Stimulated activated naive CD8-positive, alpha-beta T cell treated with anti-CD3 and anti-CD28 coated beads, Interleukin-15, Interleukin-2, amounts not matched to agents 100 U/mL and 50 U/mL, for 24 hours (primary cell): ENCODE results near the gene OPRM1.

Experiments
- ATAC-seq: fragments of 150-1000 bp; cut with Tn5 transposase; one replicate; pipeline ENCODE4 v1.10.0; 2021
- DNase-seq: peaks from one replicate; pipeline ENCODE4 v3.0.0; 2021

Gene OPRM1

GRCh38 chr6:154080461-154081189 lies 41.6 kb downstream of the OPRM1 start:
- ATAC-seq (no peak), DNase-seq (no peak)

DNA sequence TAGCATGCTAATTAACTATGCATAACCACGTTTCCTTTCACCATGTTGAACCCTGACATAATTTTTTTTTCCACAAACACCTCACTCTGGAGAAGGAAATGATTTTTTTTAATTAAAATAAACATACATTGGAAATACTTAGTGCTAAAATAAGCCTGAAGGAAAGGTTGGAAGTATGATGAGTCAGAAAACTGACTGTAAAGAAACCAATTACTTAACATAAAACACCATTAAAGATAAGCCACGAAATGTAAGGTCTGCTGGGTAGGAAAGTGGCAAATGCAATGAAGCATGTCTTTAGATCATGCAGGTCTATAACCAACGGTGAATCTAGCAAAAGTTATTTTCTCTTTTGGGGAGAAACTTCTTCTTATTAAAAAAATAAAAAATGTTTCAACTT lies 47.5 kb downstream of the OPRM1 start:
- no peak for DNase-seq
- no peak for ATAC-seq

- no peak for DNase-seq
- no peak for ATAC-seq
Measured at GRCh38 chr6:154092326-154092962, 53.4 kb downstream of the OPRM1 start.

DNA sequence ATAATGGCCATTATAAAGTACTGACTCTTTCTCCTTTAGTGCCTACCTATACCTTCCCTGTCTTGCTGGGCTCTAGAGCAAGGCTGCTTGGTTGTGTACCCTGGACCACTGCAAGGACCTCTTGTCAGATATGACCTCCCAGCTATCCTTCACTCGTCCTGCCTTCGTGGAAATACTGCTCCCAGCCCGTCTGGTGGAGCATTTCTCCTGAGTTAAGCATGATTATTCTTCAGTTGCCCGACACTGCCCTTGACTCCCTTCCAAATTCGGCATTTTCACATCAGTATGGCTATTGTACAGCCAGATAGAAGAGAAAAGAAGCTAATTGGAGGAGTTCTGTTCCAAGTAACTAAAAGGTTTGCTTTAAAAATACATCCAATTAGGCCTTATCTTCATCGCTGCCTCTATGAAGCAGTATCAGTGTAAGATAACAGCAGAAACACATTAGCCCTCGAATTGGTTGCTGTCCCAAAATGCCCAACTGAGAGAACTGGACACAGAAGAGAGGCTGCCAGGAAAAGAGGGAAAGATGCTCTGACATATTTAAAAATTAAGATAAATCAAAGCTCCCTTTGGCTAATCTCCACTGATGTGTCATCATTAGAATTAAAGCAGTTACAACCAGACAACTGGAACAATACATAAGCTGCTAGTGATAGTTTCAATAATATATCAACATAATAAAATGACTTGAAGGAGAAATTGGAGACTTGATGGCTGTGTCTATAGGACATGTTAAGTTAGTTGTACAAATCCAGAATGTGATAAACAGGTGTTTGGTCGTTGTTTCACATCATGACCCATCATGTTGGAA lies 54.4 kb downstream of the OPRM1 start:
- no peak for ATAC-seq

DNA sequence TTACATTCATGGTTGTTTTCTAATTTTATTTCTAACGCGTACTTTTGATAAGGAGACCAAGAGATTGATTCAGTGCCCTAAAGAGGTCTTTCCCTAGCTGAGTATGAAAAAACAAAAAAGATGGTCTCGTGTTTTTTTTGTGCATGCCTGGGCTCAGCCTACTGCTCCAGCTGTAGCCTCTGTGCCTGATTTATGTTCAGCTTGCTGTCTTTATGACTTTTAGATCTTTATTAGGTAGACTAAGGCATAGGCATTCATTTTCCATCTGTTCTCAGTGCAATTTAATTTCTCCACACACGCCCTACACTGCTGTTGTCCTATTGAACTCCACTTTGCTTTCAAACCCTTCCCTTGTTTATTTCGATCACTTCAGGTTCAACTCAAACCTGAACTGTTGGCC lies 56.5 kb downstream of the OPRM1 start:
- DNase-seq: no peak
- ATAC-seq: no peak

More for the DNA sequence above, 54.4 kb downstream of the OPRM1 start:
- DNase-seq: no peak

- DNase-seq: no peak
- ATAC-seq: no peak
Measured at GRCh38 chr6:154096316-154096715, 57.3 kb downstream of the OPRM1 start.

DNA sequence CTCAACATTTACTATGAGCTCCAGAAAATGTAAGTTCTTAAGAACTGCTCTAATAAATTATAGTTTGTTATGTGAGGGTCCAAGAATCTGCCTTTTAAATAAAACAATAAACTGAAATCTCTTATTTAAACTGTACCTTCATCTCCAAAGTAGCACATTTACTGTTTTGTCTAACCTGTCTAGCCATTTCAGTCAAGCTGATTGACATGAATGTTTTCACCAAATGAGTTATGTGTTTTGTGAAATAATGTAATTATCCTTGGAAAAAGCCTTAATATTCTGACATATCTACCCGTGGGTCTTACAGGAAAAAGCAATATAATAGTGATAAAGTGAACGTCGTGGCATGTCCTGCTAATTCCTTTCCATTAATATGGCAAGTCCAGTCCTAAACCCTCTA lies 57.8 kb downstream of the OPRM1 start:
- ATAC-seq: no peak
- no peak for DNase-seq

DNA sequence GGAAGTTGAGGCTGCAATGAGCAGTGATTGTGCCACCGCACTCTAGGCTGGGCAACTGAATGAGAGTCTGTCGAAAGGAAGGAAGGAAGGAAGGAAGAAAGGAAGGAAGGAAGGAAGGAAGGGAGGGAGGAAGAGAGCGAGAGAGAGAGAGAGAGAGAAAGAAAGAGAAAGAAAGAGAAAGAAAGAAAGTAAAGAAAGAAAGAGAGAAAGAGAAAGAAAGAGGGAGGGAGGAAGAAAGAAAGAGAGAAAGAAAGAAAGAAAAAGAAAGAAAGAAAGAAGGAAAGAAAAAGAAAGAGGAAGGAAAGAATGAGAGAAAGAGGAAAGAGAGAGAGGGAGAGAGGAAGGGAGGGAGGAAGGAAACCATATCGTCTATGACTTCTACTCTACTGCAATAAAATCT lies 60.2 kb downstream of the OPRM1 start:
- DNase-seq: no peak
- no peak for ATAC-seq

GRCh38 chr6:154106251-154106650 lies 67.2 kb downstream of the OPRM1 start:
- DNase-seq (no peak), ATAC-seq (no peak)

DNA sequence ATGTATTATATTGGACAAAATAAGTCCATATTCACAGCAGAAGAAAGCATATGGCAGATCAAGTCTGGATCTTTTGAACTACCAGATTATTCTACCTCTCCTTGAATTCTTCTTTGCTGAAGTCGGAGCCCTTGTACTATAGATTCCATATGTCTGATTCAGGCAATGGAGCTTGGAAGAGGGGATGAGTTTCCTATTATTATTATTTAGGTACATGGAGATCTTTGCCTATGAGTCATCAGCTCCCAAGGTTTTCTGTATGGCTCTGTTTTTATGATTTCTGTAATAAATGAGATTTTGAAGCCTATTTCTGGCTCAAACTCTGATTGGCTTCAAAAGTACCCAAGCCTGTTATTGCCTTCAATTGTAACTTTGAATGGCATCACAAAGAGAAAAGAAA lies 72.0 kb downstream of the OPRM1 start:
- no peak for ATAC-seq

DNA sequence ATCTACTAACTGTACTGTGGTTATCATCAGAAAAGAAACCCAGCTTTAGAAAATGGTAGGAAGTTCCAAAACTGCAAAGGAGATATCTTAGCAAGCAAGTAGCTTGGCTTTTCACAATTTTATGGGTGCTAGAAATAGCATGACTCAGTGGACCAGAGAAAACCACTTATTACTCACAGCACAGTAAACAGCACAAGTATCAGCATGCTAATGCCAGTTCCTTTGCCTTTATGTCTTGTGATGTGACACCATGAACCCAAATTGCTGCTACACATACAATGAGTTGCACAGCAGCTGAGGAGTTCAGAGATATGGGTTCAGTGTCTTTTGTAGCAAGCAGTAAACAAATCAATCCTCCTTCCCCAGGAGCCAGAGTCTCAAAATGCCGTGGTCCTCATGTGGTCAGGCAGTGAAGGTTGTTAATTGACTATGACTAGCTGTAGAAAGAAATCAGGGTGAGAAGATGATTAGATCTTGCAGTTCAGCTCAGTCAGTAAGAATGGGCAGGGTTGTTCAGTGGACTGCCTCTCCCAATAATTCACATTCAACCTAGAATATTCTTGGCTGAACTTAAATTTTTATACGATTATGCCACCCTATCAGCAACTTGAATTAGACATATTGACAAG lies 73.3 kb downstream of the OPRM1 start:
- ATAC-seq: no peak
- no peak for DNase-seq

More for the DNA sequence above, 72.0 kb downstream of the OPRM1 start:
- no peak for DNase-seq

DNA sequence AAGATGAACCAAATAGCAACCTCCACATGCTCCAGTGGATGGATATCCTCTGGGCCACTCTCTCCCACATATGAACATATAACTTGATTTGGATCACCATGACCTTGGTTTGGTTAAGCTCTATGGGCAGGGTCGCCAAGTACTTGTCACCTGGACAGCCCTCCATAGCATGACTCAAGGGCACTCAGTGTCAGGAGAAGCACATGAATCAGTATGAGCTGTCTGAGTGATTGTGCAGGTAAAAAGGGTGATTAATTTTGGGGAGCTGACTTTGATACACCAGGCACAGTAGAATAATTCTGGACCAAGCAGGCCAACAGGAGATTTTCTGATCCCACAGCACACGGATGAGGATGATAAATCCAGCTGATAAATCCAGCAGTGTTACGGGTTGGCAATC lies 74.4 kb downstream of the OPRM1 start:
- ATAC-seq (no peak), DNase-seq (no peak)

DNA sequence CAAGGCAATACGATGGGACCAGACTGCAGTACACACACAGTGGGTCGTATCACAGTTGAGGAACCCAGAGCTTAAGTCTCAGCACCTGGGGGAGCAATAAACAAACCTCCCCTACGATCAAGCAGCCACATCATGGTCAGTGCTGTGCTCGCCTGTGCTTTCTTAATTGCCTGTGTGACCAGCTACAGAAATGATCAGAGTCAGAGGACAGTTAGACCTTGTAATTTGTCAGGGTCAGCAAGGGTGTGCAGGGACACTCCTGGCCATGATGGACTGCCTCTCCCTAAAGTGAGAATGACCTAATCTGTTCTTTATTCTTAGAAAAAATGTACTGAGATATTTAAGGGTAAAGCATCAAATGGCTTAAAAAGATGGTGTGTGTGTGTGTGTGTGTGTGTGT lies 78.4 kb downstream of the OPRM1 start:
- DNase-seq: no peak
- no peak for ATAC-seq

- no peak for ATAC-seq
- DNase-seq: no peak
Measured at GRCh38 chr6:154122195-154122925, 83.3 kb downstream of the OPRM1 start.

GRCh38 chr6:154123155-154123956 lies 84.3 kb downstream of the OPRM1 start:
- ATAC-seq (no peak), DNase-seq (no peak)

GRCh38 chr6:154125421-154125820 lies 86.4 kb downstream of the OPRM1 start:
- DNase-seq (no peak), ATAC-seq (no peak)

GRCh38 chr6:154127657-154128056 lies 88.6 kb downstream of the OPRM1 start:
- no peak for ATAC-seq

GRCh38 chr6:154134471-154135147 lies 95.6 kb downstream of the OPRM1 start:
- DNase-seq: no peak
- no peak for ATAC-seq

More at GRCh38 chr6:154127657-154128056, 88.6 kb downstream of the OPRM1 start:
- no peak for DNase-seq

GRCh38 chr6:154138793-154139192 lies 99.8 kb downstream of the OPRM1 start:
- DNase-seq: no peak
- ATAC-seq: no peak

- DNase-seq (no peak), ATAC-seq (no peak)
Measured at GRCh38 chr6:154139892-154140291, 100.9 kb downstream of the OPRM1 start.

DNA sequence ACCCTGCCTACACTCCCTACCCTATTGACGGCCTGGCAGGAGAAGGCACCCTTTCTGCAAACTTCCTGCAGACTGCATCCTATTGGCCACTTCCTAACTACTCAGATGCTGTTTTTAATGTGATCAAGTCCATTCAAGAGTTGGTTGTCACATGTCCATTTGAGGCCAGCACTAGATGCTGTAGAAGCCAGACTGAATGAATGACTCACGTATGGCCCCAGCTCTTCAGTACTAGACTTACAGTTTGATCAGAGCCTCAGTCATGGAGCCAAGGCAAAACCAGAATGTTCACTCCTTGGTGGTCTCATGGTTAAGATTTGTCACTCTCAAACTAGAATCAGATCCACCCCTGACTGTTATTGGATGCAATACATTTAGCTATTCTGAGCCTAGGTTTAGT lies 101.7 kb downstream of the OPRM1 start:
- no peak for ATAC-seq
- no peak for DNase-seq
